IMR-90 (cell line): ENCODE results near the gene SVEP1. TPM values are rescaled to one million over a fixed set of nuclear protein-coding genes. Genes with fewer than 3 reads are reported as not detected.

Experiments used
- ATAC-seq: fragments of 200-7000 bp; cut with Tn5 transposase; 2 replicates; pipeline ENCODE4 v1.9.1; 2020; ENCODE audit warnings: low read depth, mild to moderate bottlenecking, moderate library complexity
- BruUV-seq: library from RNA; stranded (reverse); fragments of 400-500 nt; replicated peaks from 2 replicates; lab custom pipeline; 2021; lab: Mats Ljungman, UMichigan
- CTCF ChIA-PET: fragments of 300-600 bp; formaldehyde crosslinking; extraction: SDS; loops from one replicate; lab custom pipeline; 2021; ENCODE audit warnings: antibody characterized with exemption; lab: Yijun Ruan, JAX
- POLR2A ChIA-PET: fragments of 300-600 bp; sonication (Branson Sonifier 250); formaldehyde crosslinking; loops from one replicate; lab custom pipeline; 2022; ENCODE audit warnings: antibody characterized with exemption; ENCODE audit not compliant: unreplicated experiment; lab: Charles Lee
- DNase-seq: peaks from one replicate; pipeline ENCODE4 v3.0.0; 2013
- H2AFZ ChIP-seq: replicated peaks from 2 replicates; pipeline ENCODE3; 2013; ENCODE audit warnings: low read length, mild to moderate bottlenecking; ENCODE audit not compliant: poor library complexity
- H2AK5ac ChIP-seq: 2 replicates; pipeline ENCODE4 v1.6.1; 2013; ENCODE audit warnings: low read depth, low read length, inconsistent platforms
- H2AK9ac ChIP-seq: replicated peaks from 2 replicates; pipeline ENCODE3; 2013; ENCODE audit warnings: mild to moderate bottlenecking, low read depth, low read length, moderate library complexity; ENCODE audit not compliant: poor library complexity
- H2BK120ac ChIP-seq: 2 replicates; pipeline ENCODE4 v1.6.1; 2013; ENCODE audit warnings: low read depth, low read length, inconsistent platforms
- H2BK15ac ChIP-seq: 3 replicates; pipeline ENCODE4 v1.6.1; 2013; ENCODE audit warnings: low read depth, low read length, inconsistent platforms
- H2BK20ac ChIP-seq: 2 replicates; pipeline ENCODE4 v1.6.1; 2013; ENCODE audit warnings: low read depth, mild to moderate bottlenecking, inconsistent platforms, low read length, moderate library complexity
- H2BK5ac ChIP-seq: 2 replicates; pipeline ENCODE4 v1.6.1; 2013; ENCODE audit warnings: mild to moderate bottlenecking, low read depth, low read length, inconsistent platforms; ENCODE audit not compliant: poor library complexity, severe bottlenecking
- H3K14ac ChIP-seq: replicated peaks from 2 replicates; pipeline ENCODE4 v1.6.1; 2013; ENCODE audit warnings: low read depth, low read length, inconsistent platforms
- H3K18ac ChIP-seq: 2 replicates; pipeline ENCODE4 v1.6.1; 2013; ENCODE audit warnings: low read depth, low read length, control low read depth
- H3K23ac ChIP-seq: 2 replicates; pipeline ENCODE4 v1.6.1; 2013; ENCODE audit warnings: low read depth, low read length, inconsistent platforms
- H3K27ac ChIP-seq: 2 replicates; pipeline ENCODE4 v1.5.1; 2013; ENCODE audit warnings: mild to moderate bottlenecking, control low read depth, low read length; ENCODE audit not compliant: insufficient read depth
- H3K27me3 ChIP-seq: 2 replicates; pipeline ENCODE4 v1.6.1; 2013; ENCODE audit warnings: low read length; ENCODE audit not compliant: control insufficient read depth, insufficient read depth
- H3K36me3 ChIP-seq: 2 replicates; pipeline ENCODE4 v1.6.1; 2013; ENCODE audit warnings: low read length, mixed read lengths; ENCODE audit not compliant: control insufficient read depth, insufficient read depth
- H3K4ac ChIP-seq: 2 replicates; pipeline ENCODE4 v1.6.1; 2013; ENCODE audit warnings: low read depth, low read length, inconsistent platforms
- H3K4me1 ChIP-seq: 2 replicates; pipeline ENCODE4 v1.6.1; 2013; ENCODE audit warnings: low read length, mixed read lengths; ENCODE audit not compliant: control insufficient read depth, insufficient read depth
- H3K4me2 ChIP-seq: 2 replicates; pipeline ENCODE4 v1.6.1; 2013; ENCODE audit warnings: low read depth, mild to moderate bottlenecking, control low read depth, low read length, moderate library complexity
- H3K4me3 ChIP-seq: 2 replicates; pipeline ENCODE4 v1.5.1; 2013; ENCODE audit warnings: low read depth, mild to moderate bottlenecking, control low read depth, low read length, moderate library complexity; ENCODE audit not compliant: insufficient read depth
- H3K56ac ChIP-seq: 2 replicates; pipeline ENCODE4 v1.6.1; 2013; ENCODE audit warnings: low read length, inconsistent platforms; ENCODE audit not compliant: insufficient read depth; ENCODE audit errors: extremely low read depth
- H3K79me1 ChIP-seq, 2 experiments: 2 replicates each; pipeline ENCODE4 v1.6.1; 2013; ENCODE audit warnings: low read length in 2 of 2, inconsistent platforms in 1 of 2, low read depth in 1 of 2
- H3K9ac ChIP-seq: 2 replicates; pipeline ENCODE4 v1.6.1; 2013; ENCODE audit warnings: low read depth, low read length, control low read depth
- H3K9me1 ChIP-seq: 2 replicates; pipeline ENCODE4 v1.6.1; 2013; ENCODE audit warnings: low read length, inconsistent platforms; ENCODE audit not compliant: insufficient read depth
- H3K9me3 ChIP-seq: 2 replicates; pipeline ENCODE4 v1.6.1; 2013; ENCODE audit warnings: low read length; ENCODE audit not compliant: control insufficient read depth, insufficient read depth
- H4K20me1 ChIP-seq: 2 replicates; pipeline ENCODE4 v1.6.1; 2013; ENCODE audit warnings: low read length, inconsistent platforms; ENCODE audit not compliant: insufficient read depth
- H4K5ac ChIP-seq: 2 replicates; pipeline ENCODE4 v1.6.1; 2013; ENCODE audit warnings: mild to moderate bottlenecking, low read depth, low read length, control low read depth
- H4K8ac ChIP-seq, 2 experiments: 2 replicates each; pipeline ENCODE4 v1.6.1; 2013; ENCODE audit warnings: low read depth in 2 of 2, low read length in 2 of 2, control low read depth in 1 of 2, inconsistent platforms in 1 of 2
- H4K91ac ChIP-seq: 2 replicates; pipeline ENCODE4 v1.6.1; 2013; ENCODE audit warnings: low read depth, low read length, inconsistent platforms; ENCODE audit not compliant: insufficient read depth
- CEBPB ChIP-seq: IDR thresholded peaks from 2 replicates; pipeline ENCODE4 v1.6.1; 2012; ENCODE audit warnings: low read depth, low read length, improper control_type of control experiment
- POLR2A ChIP-seq: IDR thresholded peaks from 2 replicates; pipeline ENCODE4 v1.6.1; 2012; ENCODE audit warnings: mild to moderate bottlenecking, low read depth, low read length
- RAD21 ChIP-seq: IDR thresholded peaks from 2 replicates; pipeline ENCODE4 v1.6.1; 2012; ENCODE audit warnings: low read length, improper control_type of control experiment
- WGBS, 2 experiments: methylation state at CpG; one replicate each; pipeline versions ENCODE4 v1.1.5 to v1.1.7; 2013; ENCODE audit warnings: missing lambda C conversion rate in 2 of 2; ENCODE audit not compliant: insufficient read length in 1 of 2; ENCODE audit errors: extremely low coverage in 2 of 2; 5-methylcytosine and 5-hydroxymethylcytosine counted together
- dilution Hi-C: fragments of 300-500 bp; cut with HindIII; formaldehyde crosslinking; loops from one replicate; pipeline ENCODE4 v1.14.3; 2018; ENCODE audit warnings: low sequenced_read_pairs; ENCODE audit not compliant: unreplicated experiment
- in situ Hi-C: fragments of 300-500 bp; cut with MboI; formaldehyde crosslinking; loops from 3 replicates; pipeline ENCODE4 v1.14.3; 2019; ENCODE audit warnings: low sequenced_read_pairs, inconsistent platforms, mixed read lengths
- intact Hi-C: fragments of 100-400 bp; cut with micrococcal nuclease; formaldehyde crosslinking; loops from 2 replicates; pipeline ENCODE4 v1.10.0; 2022
- polyA plus RNA-seq, 3 experiments: library from polyadenylated mRNA; depleted of rRNA; stranded (reverse); fragments of >200 nt; gene quantifications; 2 replicates each; pipeline ENCODE4 v1.2.3, GENCODE V29; 2012; ENCODE audit warnings: low replicate concordance in 1 of 3
- total RNA-seq: library from RNA; depleted of rRNA; stranded (reverse); fragments of >200 nt; gene quantifications from 2 replicates; pipeline ENCODE4 v1.2.3, GENCODE V29; 2012

Gene SVEP1
- total and polyA plus RNA-seq, 2 of the 4 experiments (the other 2 are of a cell fraction) = 4.8 to 16.7 TPM

- H2AK5ac ChIP-seq = no peak overlapping the region
- no peak overlapping the region for H3K23ac ChIP-seq
- DNase-seq (peak; percentile 16), ATAC-seq (no peak)
- peaks cover 10% of the 10 kb centered on the region; the same call in 1 of the 2 replicates for H3K36me3 ChIP-seq
- no peak overlapping the region for H3K56ac ChIP-seq
- POLR2A ChIA-PET = no interaction called here
- H3K9ac ChIP-seq = no peak overlapping the region
- no peak overlapping the region for H3K4me2 ChIP-seq
- CTCF ChIA-PET = no interaction called here
- no peak overlapping the region for H2AFZ ChIP-seq
- dilution Hi-C loops (no loop called here), in situ Hi-C loops (no loop called here), intact Hi-C loops (no loop called here)
- H3K27me3 ChIP-seq = no peaks in the 10 kb centered on the region
- H2BK5ac ChIP-seq = no peak overlapping the region
- no TSS peak for BruUV-seq
- 100% methylated on average over 1 of the region's 2 CpGs; no CpG with 5 or more reads in 1 of the 2 experiments for WGBS, 2 experiments
- peaks cover 11% of the 10 kb centered on the region for H3K9me1 ChIP-seq
- no peak overlapping the region for H2BK120ac ChIP-seq
- no peak overlapping the region for H2BK15ac ChIP-seq
- H3K79me1 ChIP-seq = no peaks in the 10 kb centered on the region; a peak in 1 of 4 replicates
- no peak overlapping the region for H2BK20ac ChIP-seq
- no peak overlapping the region for H4K8ac ChIP-seq
- TF ChIP-seq RAD21 (no peak), POLR2A (no peak), CEBPB (peak; percentile 88)
- H4K5ac ChIP-seq = no peak overlapping the region
- no peak overlapping the region for H2AK9ac ChIP-seq
- no peak overlapping the region for H3K18ac ChIP-seq
- no peaks in the 10 kb centered on the region for H4K20me1 ChIP-seq
- no peak overlapping the region for H3K4ac ChIP-seq
- no peak overlapping the region for H3K4me3 ChIP-seq
- H3K14ac ChIP-seq = no peak overlapping the region
- peaks cover 24% of the 10 kb centered on the region for H3K4me1 ChIP-seq
- H3K9me3 ChIP-seq = no peaks in the 10 kb centered on the region
- H4K91ac ChIP-seq = no peak overlapping the region
- H3K27ac ChIP-seq = no peak overlapping the region
Observed at GRCh38 chr9:110541950-110542349, 37.6 kb downstream of the SVEP1 start.
